Astrocyte (in vitro differentiated cells and primary cell): ENCODE results near the gene SOX15. TPM values are rescaled to one million over a fixed set of nuclear protein-coding genes. Genes with fewer than 3 reads are reported as not detected.

Source experiments
- DNase-seq: peaks from one replicate; pipeline ENCODE4 v3.0.0-alpha.2; 2010; ENCODE audit warnings: low read depth
- FAIRE-seq: peaks from 2 replicates; lab custom pipeline; 2011; peaks lifted over from hg19 to GRCh38; lab: Jason Lieb, UNC
- H2AFZ ChIP-seq: 2 replicates; pipeline ENCODE4 v1.6.0; 2012; ENCODE audit warnings: low read depth, low read length, inconsistent platforms
- H3K27ac ChIP-seq: 2 replicates; pipeline ENCODE4 v1.5.1; 2011; ENCODE audit warnings: low read depth, low read length, inconsistent platforms
- H3K27me3 ChIP-seq: 2 replicates; pipeline ENCODE4 v1.6.0; 2011; ENCODE audit warnings: low read length, inconsistent platforms; ENCODE audit not compliant: insufficient read depth
- H3K36me3 ChIP-seq: 2 replicates; pipeline ENCODE4 v1.5.1; 2011; ENCODE audit warnings: low read length, inconsistent platforms; ENCODE audit not compliant: insufficient read depth
- H3K4me1 ChIP-seq: 2 replicates; pipeline ENCODE4 v1.5.1; 2011; ENCODE audit warnings: low read length, inconsistent platforms; ENCODE audit not compliant: insufficient read depth
- H3K4me2 ChIP-seq: 2 replicates; pipeline ENCODE4 v1.6.0; 2012; ENCODE audit warnings: low read length, inconsistent platforms
- H3K4me3 ChIP-seq: 2 replicates; pipeline ENCODE4 v1.5.1; 2011; ENCODE audit warnings: low read depth, mild to moderate bottlenecking, low read length, inconsistent platforms; ENCODE audit not compliant: insufficient read depth
- H3K79me2 ChIP-seq: 2 replicates; pipeline ENCODE4 v1.6.0; 2012; ENCODE audit warnings: mild to moderate bottlenecking, low read length, inconsistent platforms; ENCODE audit not compliant: insufficient read depth
- H3K9ac ChIP-seq: 2 replicates; pipeline ENCODE4 v1.6.0; 2012; ENCODE audit warnings: mild to moderate bottlenecking, low read length, inconsistent platforms
- H3K9me3 ChIP-seq: 2 replicates; pipeline ENCODE4 v1.5.1; 2012; ENCODE audit warnings: low read depth, mild to moderate bottlenecking, low read length, inconsistent platforms; ENCODE audit not compliant: insufficient read depth
- H4K20me1 ChIP-seq: 2 replicates; pipeline ENCODE4 v1.6.0; 2012; ENCODE audit warnings: low read length, inconsistent platforms; ENCODE audit not compliant: insufficient read depth
- H3K27ac Mint-ChIP-seq: one replicate; pipeline ENCODE4 v1.8.0; 2021; ENCODE audit warnings: mild to moderate bottlenecking, mixed read lengths; ENCODE audit not compliant: unreplicated experiment
- H3K27me3 Mint-ChIP-seq: one replicate; pipeline ENCODE4 v1.8.0; 2021; ENCODE audit warnings: low read depth, mixed read lengths; ENCODE audit not compliant: unreplicated experiment
- H3K36me3 Mint-ChIP-seq: one replicate; pipeline ENCODE4 v1.8.0; 2021; ENCODE audit warnings: low read depth, mixed read lengths; ENCODE audit not compliant: unreplicated experiment
- H3K4me1 Mint-ChIP-seq: one replicate; pipeline ENCODE4 v1.8.0; 2021; ENCODE audit warnings: low read depth, mixed read lengths; ENCODE audit not compliant: unreplicated experiment
- H3K4me3 Mint-ChIP-seq: one replicate; pipeline ENCODE4 v1.8.0; 2021; ENCODE audit warnings: mild to moderate bottlenecking, moderate library complexity, mixed read lengths; ENCODE audit not compliant: unreplicated experiment
- H3K9me3 Mint-ChIP-seq: one replicate; pipeline ENCODE4 v1.8.0; 2021; ENCODE audit warnings: mild to moderate bottlenecking, mixed read lengths; ENCODE audit not compliant: unreplicated experiment
- EZH2 ChIP-seq: IDR thresholded peaks from 2 replicates; pipeline ENCODE4 v1.6.1; 2012; ENCODE audit warnings: mild to moderate bottlenecking, low read length, inconsistent platforms; ENCODE audit not compliant: insufficient read depth
- total RNA-seq: library from RNA; stranded (reverse); gene quantifications from 2 replicates; pipeline ENCODE4 v1.2.1, GENCODE V29; 2021
- TF ChIP-seq, protein P1 (sequence below): IDR thresholded peaks from 2 replicates; pipeline ENCODE4 v1.5.1; 2011; ENCODE audit warnings: low read depth, mild to moderate bottlenecking, inconsistent platforms, low read length, moderate library complexity; ENCODE audit not compliant: insufficient read depth

SOX15 gene
- total RNA-seq, 1 donor from 2014 or later: 4.0 TPM

DNA sequence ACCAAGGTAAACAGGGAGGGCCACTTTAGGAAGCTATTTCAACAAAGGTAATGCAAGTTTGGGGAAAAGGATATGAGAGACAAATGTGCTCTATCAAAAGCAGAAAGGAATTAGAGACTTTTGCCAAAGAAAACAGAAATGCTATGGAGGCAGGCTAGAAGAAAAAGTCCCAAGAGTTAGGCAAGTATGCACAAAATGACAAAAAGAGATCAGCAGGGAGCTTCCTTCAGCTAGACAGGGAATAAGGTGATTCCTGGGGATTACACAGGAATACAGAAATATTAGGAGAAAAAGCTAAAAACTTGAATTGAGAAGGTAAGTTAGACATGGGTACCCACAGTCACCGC, 22.4 kb upstream of the SOX15 start:
- peak overlapping the region; percentile 95 for H3K4me3 Mint-ChIP-seq
- H3K27ac Mint-ChIP-seq: peak overlapping the region; percentile 50
- Histone ChIP-seq H3K4me1 (peaks cover 22% of the 10 kb centered on the region), H3K79me2 (peaks cover 69% of the 10 kb centered on the region), H3K9me3 (no peaks in the 10 kb centered on the region), H3K27me3 (no peaks in the 10 kb centered on the region), H3K4me3 (peak overlapping the region; percentile 29), H3K36me3 (peaks cover 10% of the 10 kb centered on the region), H3K9ac (peak overlapping the region; percentile 5), H3K4me2 (peak overlapping the region; percentile 87), H4K20me1 (peaks cover 58% of the 10 kb centered on the region), H2AFZ (no peak overlapping the region), H3K27ac (no peak overlapping the region)
- no peaks in the 10 kb centered on the region for H3K9me3 Mint-ChIP-seq
- peaks cover 32% of the 10 kb centered on the region for H3K4me1 Mint-ChIP-seq
- no peak for FAIRE-seq
- H3K36me3 Mint-ChIP-seq: peaks cover 3% of the 10 kb centered on the region
- TF ChIP-seq EZH2: no peak
- TF ChIP-seq, protein P1, sequence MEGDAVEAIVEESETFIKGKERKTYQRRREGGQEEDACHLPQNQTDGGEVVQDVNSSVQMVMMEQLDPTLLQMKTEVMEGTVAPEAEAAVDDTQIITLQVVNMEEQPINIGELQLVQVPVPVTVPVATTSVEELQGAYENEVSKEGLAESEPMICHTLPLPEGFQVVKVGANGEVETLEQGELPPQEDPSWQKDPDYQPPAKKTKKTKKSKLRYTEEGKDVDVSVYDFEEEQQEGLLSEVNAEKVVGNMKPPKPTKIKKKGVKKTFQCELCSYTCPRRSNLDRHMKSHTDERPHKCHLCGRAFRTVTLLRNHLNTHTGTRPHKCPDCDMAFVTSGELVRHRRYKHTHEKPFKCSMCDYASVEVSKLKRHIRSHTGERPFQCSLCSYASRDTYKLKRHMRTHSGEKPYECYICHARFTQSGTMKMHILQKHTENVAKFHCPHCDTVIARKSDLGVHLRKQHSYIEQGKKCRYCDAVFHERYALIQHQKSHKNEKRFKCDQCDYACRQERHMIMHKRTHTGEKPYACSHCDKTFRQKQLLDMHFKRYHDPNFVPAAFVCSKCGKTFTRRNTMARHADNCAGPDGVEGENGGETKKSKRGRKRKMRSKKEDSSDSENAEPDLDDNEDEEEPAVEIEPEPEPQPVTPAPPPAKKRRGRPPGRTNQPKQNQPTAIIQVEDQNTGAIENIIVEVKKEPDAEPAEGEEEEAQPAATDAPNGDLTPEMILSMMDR: no peak
- no peak for DNase-seq
- H3K27me3 Mint-ChIP-seq: no peaks in the 10 kb centered on the region

DNA sequence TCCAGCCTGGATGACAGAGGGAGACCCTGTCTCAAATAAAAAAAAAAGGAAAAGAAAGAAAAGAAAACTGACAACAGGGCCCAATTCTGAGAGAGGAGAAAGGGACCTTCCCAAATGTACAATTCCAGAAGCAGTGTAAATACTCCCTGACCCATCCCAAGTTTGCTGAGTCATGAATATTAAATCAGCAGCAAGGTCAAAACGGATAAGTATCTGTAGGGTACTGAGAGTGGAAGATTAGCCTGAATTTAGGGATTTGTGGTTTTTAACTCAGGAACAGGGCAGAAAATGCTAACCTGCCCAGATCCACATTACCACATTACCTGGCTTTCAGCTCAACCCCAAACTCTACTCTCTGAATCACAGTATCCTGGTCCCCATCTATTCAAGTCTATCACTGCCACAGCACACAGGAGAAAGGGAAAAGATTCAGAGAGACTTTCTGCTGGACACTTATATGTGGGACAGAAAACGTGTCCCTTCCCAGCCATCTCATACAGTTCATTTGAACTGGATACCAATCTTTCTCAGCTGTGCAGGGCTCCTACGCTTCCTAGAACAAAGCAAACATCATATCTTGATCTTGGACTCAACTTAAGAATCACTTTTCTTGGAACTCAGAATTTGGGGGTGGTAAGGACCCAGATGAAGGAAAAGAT, 21.9 kb upstream of the SOX15 start:
- peaks cover 72% of the 10 kb centered on the region for H3K79me2 ChIP-seq
- H3K27ac ChIP-seq: no peak overlapping the region
- peaks cover 61% of the 10 kb centered on the region for H4K20me1 ChIP-seq

More for the DNA sequence above, 21.9 kb upstream of the SOX15 start:
- Histone ChIP-seq H3K36me3 (peaks cover 10% of the 10 kb centered on the region), H3K9ac (peak overlapping the region; percentile 5), H3K4me1 (peaks cover 22% of the 10 kb centered on the region), H3K4me2 (peak overlapping the region; percentile 87), H3K9me3 (no peaks in the 10 kb centered on the region), H2AFZ (no peak overlapping the region), H3K4me3 (peak overlapping the region; percentile 29), H3K27me3 (no peaks in the 10 kb centered on the region)
- TF ChIP-seq, protein P1: no peak
- no peak for TF ChIP-seq EZH2
- H3K4me1 Mint-ChIP-seq: peaks cover 32% of the 10 kb centered on the region
- peaks cover 3% of the 10 kb centered on the region for H3K36me3 Mint-ChIP-seq
- H3K27me3 Mint-ChIP-seq: no peaks in the 10 kb centered on the region
- H3K4me3 Mint-ChIP-seq: peak overlapping the region; percentile 95
- FAIRE-seq (peak; percentile 9), DNase-seq (no peak)
- no peaks in the 10 kb centered on the region for H3K9me3 Mint-ChIP-seq
- peak overlapping the region; percentile 50 for H3K27ac Mint-ChIP-seq
